22Rv1 (cell line): ENCODE data around the gene CMSS1.

ENCODE experiments used
- H3K27ac ChIP-seq: fragments of 450-650 bp; 2 replicates; pipeline ENCODE4 v1.5.1; 2017
- CTCF ChIP-seq: fragments of 450-650 bp; IDR thresholded peaks from 2 replicates; pipeline ENCODE4 v1.5.1; 2017; ENCODE audit warnings: mild to moderate bottlenecking
- ZFX ChIP-seq: fragments of 450-650 bp; IDR thresholded peaks from 2 replicates; pipeline ENCODE4 v1.6.1; 2017; ENCODE audit warnings: antibody characterized with exemption, borderline replicate concordance

The CMSS1 gene

GRCh38 chr3:100102757-100103156 lies 285.1 kb downstream of the CMSS1 start:
- TF ChIP-seq ZFX (no peak), CTCF (no peak)
- peak overlapping the region; percentile 50 for H3K27ac ChIP-seq

GRCh38 chr3:100103558-100104441 lies 286.1 kb downstream of the CMSS1 start:
- TF ChIP-seq ZFX (no peak), CTCF (no peak)
- H3K27ac ChIP-seq: peak overlapping the region; percentile 50

GRCh38 chr3:100104442-100104798 lies 286.8 kb downstream of the CMSS1 start:
- TF ChIP-seq ZFX: no peak
- no peak for TF ChIP-seq CTCF
- peak overlapping the region; percentile 50 for H3K27ac ChIP-seq

- TF ChIP-seq ZFX (no peak), CTCF (no peak)
- peak overlapping the region; percentile 50 for H3K27ac ChIP-seq
Measured at GRCh38 chr3:100104817-100105413, 287.3 kb downstream of the CMSS1 start.

GRCh38 chr3:100105501-100105900 lies 287.8 kb downstream of the CMSS1 start:
- TF ChIP-seq ZFX (no peak), CTCF (no peak)
- no peak overlapping the region for H3K27ac ChIP-seq

- TF ChIP-seq CTCF (no peak), ZFX (no peak)
- no peak overlapping the region for H3K27ac ChIP-seq
Measured at GRCh38 chr3:100106094-100106493, 288.4 kb downstream of the CMSS1 start.

- no peak overlapping the region for H3K27ac ChIP-seq
- no peak for TF ChIP-seq CTCF
- TF ChIP-seq ZFX: no peak
Measured at GRCh38 chr3:100106531-100107141, 289.0 kb downstream of the CMSS1 start.
